ENCODE measurements around the gene ASMTL. TPM values are rescaled to one million over a fixed set of nuclear protein-coding genes. Genes with fewer than 3 reads are reported as not detected.
"Not testable (repeated sequence)": the region's sequence is repeated elsewhere in the genome, so short reads cannot be mapped to it uniquely, and the experiment has no call there.

The ASMTL gene
- polyA plus RNA-seq, 3 donors from 2014 or later, result 58.1 to 68.6 (median 67.1) TPM

DNA sequence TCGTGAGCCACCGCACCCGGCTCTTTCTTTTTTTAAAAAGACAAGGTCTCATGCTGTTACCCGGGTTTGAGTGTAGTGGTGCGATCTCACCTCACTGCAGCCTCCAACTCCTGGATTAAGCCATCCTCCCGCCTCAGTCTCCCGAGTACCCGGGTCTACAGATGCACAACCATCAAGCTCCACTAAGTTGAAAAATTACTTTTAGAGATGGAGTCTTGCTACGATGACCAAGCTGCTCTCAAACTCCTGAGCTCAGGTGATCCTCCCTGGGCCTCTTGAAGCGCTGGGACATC lies 62.8 kb downstream of the ASMTL start:
- Mint-ChIP-seq H3K27me3 (ENCODE audit: low read depth in 3 of 3) (peaks cover 13 to 23% (median 15%) of the 10 kb centered on the region in 3 donors), H3K4me3 (peak overlapping the region in 3 of 5 donors; percentile 58 to 65 (median 63)), H3K4me1 (peaks cover 38 to 39% of the 10 kb centered on the region in 2 donors), H3K27ac (no peak overlapping the region), H3K36me3 (peaks cover 8 to 23% (median 18%) of the 10 kb centered on the region in 3 donors), H3K9me3 (no peaks in the 10 kb centered on the region)
- no peak for DNase-seq

DNA sequence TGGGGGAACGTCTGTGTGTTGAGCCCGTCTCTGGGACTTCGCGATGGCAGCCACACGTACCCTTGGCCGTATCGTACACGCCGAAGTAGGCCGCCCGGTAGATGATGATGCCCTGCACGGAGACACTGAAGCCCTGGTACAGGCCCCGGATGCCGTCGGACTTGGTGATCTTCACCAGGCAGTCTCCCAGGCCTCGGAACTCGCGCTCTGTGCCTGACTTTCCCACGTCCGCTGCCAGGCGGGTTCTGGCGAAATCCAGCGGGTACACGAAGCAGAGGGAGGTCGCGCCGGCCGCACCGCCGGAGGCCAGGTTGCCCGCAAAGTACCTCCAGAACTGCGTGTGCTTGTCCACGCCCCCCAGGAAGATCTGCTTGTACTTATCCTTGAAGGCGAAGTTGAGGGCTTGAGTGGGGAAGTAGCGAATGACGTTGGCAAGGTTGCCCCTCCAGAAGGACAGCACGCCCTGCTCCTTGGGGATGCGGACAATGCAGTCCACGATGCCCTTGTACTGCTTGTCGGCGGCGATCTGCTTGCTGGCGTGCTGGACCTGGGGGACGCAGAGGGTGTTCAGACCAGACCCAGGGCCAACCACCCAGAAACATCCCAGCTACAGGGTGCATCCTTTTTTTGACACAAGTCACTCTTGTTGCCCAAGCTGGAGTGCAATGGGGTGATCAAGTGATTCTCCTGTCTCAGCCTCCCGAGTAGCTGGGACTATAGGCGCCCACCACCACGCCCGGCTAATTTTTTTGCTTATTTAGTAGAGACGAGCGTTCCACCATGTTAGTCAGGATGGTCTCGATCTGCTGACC lies 63.3 kb downstream of the ASMTL start:
- Mint-ChIP-seq H3K27me3 (ENCODE audit: low read depth in 3 of 3) (peaks cover 13 to 23% (median 15%) of the 10 kb centered on the region in 3 donors), H3K9me3 (no peaks in the 10 kb centered on the region), H3K4me3 (peak overlapping the region in 3 of 5 donors; percentile 43 to 64 (median 63)), H3K27ac (no peak overlapping the region), H3K4me1 (peaks cover 36 to 39% of the 10 kb centered on the region in 2 donors), H3K36me3 (peaks cover 8 to 28% (median 18%) of the 10 kb centered on the region in 3 donors)
- DNase-seq, result no peak

DNA sequence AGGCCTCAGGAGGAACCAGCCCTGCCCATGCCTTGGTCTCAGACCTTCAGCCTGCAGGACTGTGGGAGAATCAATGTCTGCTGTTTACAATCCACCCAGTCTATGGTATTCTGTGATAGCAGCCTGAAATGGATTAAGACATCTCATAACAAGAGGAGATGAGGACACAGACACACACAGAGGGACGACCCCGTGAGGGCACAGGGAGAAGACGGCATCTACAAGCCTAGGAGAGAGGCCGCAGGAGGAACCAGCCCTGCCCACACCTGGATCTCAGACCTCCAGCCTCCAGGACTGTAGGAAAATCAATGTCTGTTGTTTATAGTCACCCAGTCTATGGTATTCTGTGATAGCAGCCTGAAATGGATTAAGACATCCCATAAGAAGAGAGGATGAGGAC lies 64.1 kb downstream of the ASMTL start:
- Mint-ChIP-seq H3K36me3 (peaks cover 8 to 28% (median 18%) of the 10 kb centered on the region in 3 donors), H3K27me3 (ENCODE audit: low read depth in 3 of 3) (peaks cover 13 to 23% (median 18%) of the 10 kb centered on the region in 3 donors), H3K4me1 (peaks cover 35 to 36% of the 10 kb centered on the region in 2 donors), H3K4me3 (peak overlapping the region; percentile 20 to 64 (median 43)), H3K9me3 (no peaks in the 10 kb centered on the region), H3K27ac (peak overlapping the region in 1 of 6 donors; percentile 29)
- DNase-seq, result no peak

DNA sequence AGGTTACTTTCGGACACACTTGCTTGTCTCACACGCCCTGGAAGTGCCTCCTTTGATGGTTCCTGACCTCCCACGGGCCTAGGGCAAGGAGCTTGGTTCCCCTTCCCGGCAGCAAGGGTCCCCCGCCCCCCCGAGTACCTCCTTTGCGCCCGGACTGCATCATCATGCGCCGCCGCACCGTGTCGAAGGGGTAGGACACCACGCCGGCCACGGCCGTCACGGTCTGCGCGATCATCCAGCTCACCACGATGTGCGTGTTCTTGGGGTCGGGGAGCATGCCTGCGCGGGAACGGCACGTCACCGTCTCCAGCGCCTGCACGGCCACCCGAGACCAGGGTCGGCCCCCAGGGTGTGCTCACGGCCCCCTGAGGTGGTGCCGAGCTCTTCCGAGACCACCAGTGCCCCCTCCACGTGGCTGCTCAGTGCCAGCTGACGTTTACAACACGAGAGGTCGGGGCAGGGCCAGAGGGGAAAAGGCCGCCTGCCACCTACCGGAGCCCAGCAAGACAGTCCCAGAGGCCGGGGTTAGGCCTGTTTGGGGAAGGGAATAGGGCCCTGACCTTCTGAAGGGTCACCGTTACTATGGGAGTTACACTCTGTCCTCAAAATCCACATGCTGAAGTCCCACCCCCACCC lies 65.5 kb downstream of the ASMTL start:
- H3K36me3 Mint-ChIP-seq, result peaks cover 8 to 28% (median 18%) of the 10 kb centered on the region in 3 donors
- H3K9me3 Mint-ChIP-seq, result no peaks in the 10 kb centered on the region
- no peak overlapping the region for H3K27ac Mint-ChIP-seq
- peaks cover 13 to 28% (median 14%) of the 10 kb centered on the region in 3 donors for H3K27me3 Mint-ChIP-seq (ENCODE audit: low read depth in 3 of 3)
- peaks cover 28 to 34% of the 10 kb centered on the region in 2 donors for H3K4me1 Mint-ChIP-seq
- H3K4me3 Mint-ChIP-seq, result no peak overlapping the region
- DNase-seq, result no peak

DNA sequence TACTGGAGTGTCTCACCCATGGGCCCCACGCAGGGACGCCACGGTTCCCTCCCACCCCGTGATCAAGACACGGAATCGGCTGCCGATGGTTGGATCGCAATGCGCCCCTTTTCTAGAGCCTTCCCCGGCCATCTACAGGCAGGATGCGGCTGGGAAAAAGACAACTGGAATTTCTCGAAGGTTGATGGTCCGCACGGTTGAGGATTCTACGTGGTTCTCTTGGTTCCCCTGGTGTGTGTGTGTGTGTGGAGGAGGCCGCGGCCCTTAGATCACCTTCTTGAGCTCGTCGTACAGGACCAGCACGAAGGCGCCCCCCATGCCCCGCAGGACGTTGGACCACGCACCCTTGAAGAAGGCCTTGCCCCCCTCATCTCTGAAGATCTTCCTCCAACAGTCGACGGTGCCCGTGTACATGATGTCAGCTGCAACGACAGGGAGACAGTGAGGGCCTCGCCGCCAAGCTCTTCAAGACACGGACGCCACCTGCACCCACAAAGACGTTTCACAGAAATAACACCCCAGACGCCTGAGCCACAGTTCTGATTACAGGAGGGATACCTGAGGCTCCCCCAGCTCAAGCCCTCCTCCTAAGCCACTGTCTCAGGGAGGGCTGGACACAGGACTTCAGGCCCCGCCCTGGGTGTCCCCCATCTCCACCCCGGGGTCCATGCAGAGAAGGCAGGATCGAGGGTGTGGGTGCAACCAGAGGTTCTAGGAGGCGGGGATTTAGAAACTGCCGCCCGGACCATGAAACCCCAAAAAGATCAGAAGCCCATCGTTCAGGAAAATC lies 66.2 kb downstream of the ASMTL start:
- H3K9me3 Mint-ChIP-seq, result no peaks in the 10 kb centered on the region
- H3K4me3 Mint-ChIP-seq, result no peak overlapping the region
- DNase-seq, result no peak

DNA sequence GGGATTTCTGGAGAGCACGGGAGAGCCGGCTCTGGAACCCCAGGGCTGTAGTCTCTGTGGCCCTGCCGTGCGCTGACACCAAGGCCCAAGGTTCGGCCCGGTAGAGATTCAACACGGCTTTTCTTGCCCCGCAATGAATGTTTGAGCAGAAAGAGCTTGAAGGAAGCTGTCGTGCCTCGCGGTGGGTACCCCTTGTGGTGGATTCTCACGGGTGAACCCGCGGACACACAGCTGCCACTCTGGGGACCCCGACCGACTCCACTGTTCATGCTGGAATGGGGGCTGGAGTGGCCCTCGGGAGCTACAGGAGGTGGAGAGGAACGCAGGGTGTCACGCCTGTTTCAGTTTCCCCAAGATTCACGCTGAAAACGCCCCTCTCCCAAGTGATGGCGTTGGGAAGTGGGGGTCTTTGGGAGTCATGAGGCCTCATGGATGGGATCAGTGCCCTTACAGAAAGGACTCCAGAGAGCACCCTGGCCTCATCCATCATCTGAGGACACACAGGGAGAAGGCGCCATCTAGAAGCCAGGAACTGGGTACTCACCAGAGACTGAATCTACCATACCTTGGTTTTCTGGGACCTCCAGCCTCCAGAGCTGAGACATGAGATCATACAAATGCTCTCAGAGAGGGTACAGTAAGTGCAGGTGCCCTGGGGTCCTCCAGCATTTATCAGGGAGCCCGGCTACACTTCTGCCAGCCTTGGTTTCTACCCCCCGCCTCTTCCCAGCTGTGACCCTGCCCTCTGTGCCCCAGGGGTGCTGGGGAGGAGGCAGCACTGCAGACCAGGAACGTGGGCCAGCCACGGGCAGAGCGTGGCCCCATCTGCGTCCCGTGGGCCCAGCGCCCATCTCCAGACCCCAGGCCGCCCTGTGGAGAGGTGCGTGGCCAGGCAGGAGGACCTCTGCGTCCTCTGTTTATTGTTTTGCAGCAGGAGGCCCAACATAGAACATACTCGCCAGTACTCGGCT lies 67.2 kb downstream of the ASMTL start:
- H3K4me1 Mint-ChIP-seq, result peaks cover 19 to 26% of the 10 kb centered on the region in 2 donors
- H3K27me3 Mint-ChIP-seq (ENCODE audit: low read depth in 3 of 3), result peaks cover 2 to 23% (median 9%) of the 10 kb centered on the region in 3 donors
- no peak overlapping the region for H3K4me3 Mint-ChIP-seq
- no peak for DNase-seq
- H3K9me3 Mint-ChIP-seq, result no peaks in the 10 kb centered on the region
- H3K36me3 Mint-ChIP-seq, result peaks cover 8 to 28% (median 18%) of the 10 kb centered on the region in 3 donors
- H3K27ac Mint-ChIP-seq, result peak overlapping the region in 1 of 6 donors; percentile 40

More for the DNA sequence above, 66.2 kb downstream of the ASMTL start:
- Mint-ChIP-seq H3K36me3 (peaks cover 8 to 28% (median 18%) of the 10 kb centered on the region in 3 donors), H3K27ac (peak overlapping the region in 1 of 6 donors; percentile 19), H3K4me1 (peaks cover 28 to 35% of the 10 kb centered on the region in 2 donors), H3K27me3 (ENCODE audit: low read depth in 3 of 3) (peaks cover 9 to 24% (median 9%) of the 10 kb centered on the region in 3 donors)

DNA sequence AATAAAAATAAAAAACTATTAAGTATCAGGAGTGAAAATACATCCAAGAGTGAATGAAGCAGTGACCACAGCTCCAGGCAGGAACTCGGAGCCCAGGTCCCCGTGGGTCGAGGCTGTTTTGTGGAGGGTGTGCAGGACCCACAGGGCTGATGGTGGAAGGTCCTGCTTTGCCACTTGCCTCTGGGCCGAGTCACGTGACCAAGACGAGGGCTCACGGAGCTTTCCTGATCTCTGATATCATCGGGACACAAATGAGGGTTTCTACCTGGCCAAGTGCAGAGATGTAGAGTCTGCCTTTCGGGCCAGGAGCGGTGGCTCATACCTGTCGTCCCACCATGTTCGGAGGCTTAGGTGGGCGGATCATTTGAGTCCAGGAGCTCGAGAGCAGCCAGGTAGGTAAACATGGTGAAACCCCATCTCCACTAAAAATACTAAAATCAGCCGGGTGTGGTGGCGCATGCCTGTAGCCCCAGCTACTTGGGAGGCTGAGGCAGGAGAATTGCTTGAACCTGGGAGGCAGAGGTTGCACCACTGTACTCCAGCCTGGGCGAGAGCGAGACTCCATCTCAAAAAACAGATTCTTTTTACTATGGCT lies 68.0 kb downstream of the ASMTL start:
- DNase-seq, result no peak
- peak overlapping the region in 1 of 6 donors; percentile 40 for H3K27ac Mint-ChIP-seq
- H3K4me1 Mint-ChIP-seq, result peaks cover 19 to 21% of the 10 kb centered on the region in 2 donors
- H3K9me3 Mint-ChIP-seq, result no peaks in the 10 kb centered on the region
- H3K27me3 Mint-ChIP-seq (ENCODE audit: low read depth in 3 of 3), result peaks cover 2 to 21% (median 11%) of the 10 kb centered on the region in 3 donors
- H3K36me3 Mint-ChIP-seq, result peaks cover 8 to 28% (median 18%) of the 10 kb centered on the region in 3 donors
- H3K4me3 Mint-ChIP-seq, result no peak overlapping the region

DNA sequence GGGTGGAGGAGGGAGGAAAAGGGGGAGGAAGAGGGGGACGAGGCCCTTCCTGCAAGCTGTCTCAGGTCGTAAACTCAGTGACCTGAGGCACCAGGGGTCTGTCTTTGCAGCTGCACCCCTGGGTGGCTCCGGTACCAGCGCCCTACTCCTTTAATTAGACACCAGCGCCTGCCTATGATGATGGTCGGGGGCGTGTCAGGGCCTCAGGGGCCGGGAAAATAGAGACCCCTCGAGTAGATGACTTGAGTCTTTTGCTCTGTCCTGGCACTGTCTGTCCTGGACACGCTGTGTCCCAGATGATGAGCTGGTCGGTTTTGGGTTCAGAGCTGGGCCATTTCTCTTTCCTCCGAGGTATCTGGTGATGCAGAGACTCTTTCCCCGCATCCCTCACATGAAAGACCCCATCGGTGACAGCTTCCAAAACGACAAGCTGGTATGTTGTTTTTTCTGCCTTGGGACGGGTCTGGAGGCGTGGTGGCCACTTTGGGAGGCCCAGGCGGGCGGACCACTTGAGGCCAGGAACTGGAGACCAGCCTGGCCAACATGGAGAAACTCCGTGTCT lies 72.0 kb downstream of the ASMTL start:
- H3K27ac Mint-ChIP-seq, result peak overlapping the region in 1 of 6 donors; percentile 17
- H3K9me3 Mint-ChIP-seq, result no peaks in the 10 kb centered on the region
- no peak for DNase-seq
- peaks cover 0 to 11% (median 3%) of the 10 kb centered on the region in 3 donors for H3K36me3 Mint-ChIP-seq
- peaks cover 0 to 1% of the 10 kb centered on the region in 2 donors for H3K4me1 Mint-ChIP-seq
- peaks cover 2 to 13% (median 8%) of the 10 kb centered on the region in 3 donors for H3K27me3 Mint-ChIP-seq (ENCODE audit: low read depth in 3 of 3)
- H3K4me3 Mint-ChIP-seq, result no peak overlapping the region

DNA sequence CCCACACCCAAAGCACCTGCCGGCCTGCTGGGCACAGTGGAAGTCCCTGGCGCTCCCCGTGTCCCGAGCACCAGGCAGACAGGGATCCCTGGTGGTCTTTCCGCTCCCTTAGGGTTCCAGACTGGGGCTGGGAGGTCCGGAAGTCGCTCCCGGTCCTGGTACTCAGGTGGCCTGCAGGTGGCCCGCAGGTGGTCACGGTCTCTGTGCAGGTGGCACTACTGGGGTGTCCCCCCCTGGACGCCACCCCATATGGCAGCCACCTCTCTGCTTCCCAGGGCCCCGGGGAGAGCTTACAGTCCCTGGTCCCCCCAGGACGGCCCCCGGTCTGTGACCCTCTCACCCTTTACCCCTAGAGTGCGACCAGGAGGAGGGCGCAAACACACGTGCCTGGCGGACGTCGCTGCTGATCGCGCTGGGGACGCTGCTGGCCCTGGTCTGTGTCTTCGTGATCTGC lies 74.4 kb downstream of the ASMTL start:
- DNase-seq, result no peak
- Mint-ChIP-seq H3K4me3 (no peak overlapping the region), H3K36me3 (no peaks in the 10 kb centered on the region), H3K27me3 (ENCODE audit: low read depth in 3 of 3) (peaks cover 2 to 9% (median 5%) of the 10 kb centered on the region in 3 donors), H3K27ac (no peak overlapping the region), H3K9me3 (no peaks in the 10 kb centered on the region), H3K4me1 (peaks cover 0 to 1% of the 10 kb centered on the region in 2 donors)

DNA sequence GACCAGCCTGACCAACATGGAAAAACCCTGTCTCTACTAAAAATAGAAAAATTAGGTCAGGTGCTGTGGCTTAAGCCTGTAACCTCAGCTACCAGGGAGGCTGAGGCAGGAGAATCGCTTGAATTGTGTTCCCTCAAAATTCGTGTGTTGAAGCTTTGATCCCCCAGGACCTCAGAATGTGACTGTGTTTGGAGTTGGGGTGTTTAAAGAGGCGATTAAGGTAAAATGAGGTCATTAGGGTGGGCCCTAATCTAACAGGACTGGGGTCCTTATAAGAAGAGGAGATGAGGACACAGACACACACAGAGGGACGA lies 84.4 kb downstream of the ASMTL start:
- Mint-ChIP-seq H3K9me3 (no peaks in the 10 kb centered on the region), H3K27me3 (ENCODE audit: low read depth in 3 of 3) (peaks cover 0 to 2% (median 1%) of the 10 kb centered on the region in 3 donors), H3K36me3 (peaks cover 0 to 4% (median 3%) of the 10 kb centered on the region in 3 donors), H3K27ac (no peak overlapping the region), H3K4me1 (peaks cover 0 to 1% of the 10 kb centered on the region in 2 donors), H3K4me3 (no peak overlapping the region)
- no peak for DNase-seq

DNA sequence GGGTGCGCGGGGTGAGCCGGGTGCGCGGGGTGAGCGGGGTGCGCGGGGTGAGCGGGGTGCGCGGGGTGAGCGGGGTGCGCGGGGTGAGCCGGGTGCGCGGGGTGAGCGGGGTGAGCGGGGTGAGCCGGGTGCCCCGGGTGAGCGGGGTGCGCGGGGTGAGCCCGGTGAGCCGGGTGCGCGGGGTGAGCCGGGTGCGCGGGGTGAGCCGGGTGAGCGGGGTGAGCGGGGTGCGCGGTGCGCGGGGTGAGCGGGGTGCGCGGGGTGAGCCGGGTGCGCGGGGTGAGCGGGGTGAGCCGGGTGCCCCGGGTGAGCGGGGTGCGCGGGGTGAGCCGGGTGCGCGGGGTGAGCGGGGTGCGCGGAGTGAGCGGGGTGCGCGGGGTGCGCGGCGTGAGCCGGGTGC lies 86.3 kb downstream of the ASMTL start:
- H3K36me3 Mint-ChIP-seq, result peaks cover 7 to 13% (median 12%) of the 10 kb centered on the region in 3 donors
- H3K27me3 Mint-ChIP-seq (ENCODE audit: low read depth in 3 of 3); H3K4me3 Mint-ChIP-seq; H3K27ac Mint-ChIP-seq; H3K9me3 Mint-ChIP-seq; H3K4me1 Mint-ChIP-seq; DNase-seq: not testable (repeated sequence)

DNA sequence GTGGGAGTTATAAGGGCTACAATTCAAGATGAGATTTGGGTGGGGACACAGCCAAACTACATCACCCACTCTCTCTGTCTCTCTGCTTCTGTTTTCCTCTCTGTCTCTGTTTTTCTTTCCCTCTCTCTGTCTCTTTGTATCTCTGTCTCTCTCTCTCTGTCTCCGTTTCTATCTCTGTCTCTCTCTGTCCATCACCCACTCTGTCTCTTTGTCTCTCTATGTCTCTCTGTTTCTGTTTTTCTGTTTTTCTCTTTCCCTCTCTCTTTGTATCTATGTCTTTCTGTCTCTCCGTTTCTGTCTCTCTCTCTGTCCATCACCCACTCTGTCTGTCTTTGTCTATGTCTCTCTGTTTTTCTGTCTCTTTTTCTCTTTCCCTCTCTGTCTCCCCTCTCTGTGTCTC lies 90.8 kb downstream of the ASMTL start:
- Mint-ChIP-seq H3K27ac (peak overlapping the region in 3 of 6 donors; percentile 3 to 33 (median 26)), H3K9me3 (peaks cover 0 to 3% (median 0%) of the 10 kb centered on the region in 6 donors), H3K4me1 (peaks cover 0 to 1% of the 10 kb centered on the region in 2 donors), H3K27me3 (ENCODE audit: low read depth in 3 of 3) (peaks cover 2 to 4% (median 2%) of the 10 kb centered on the region in 3 donors), H3K36me3 (peaks cover 12 to 30% (median 29%) of the 10 kb centered on the region in 3 donors), H3K4me3 (no peak overlapping the region)
- no peak for DNase-seq
